Breast epithelium (tissue), 4 donors: ENCODE results near the gene HLTF. TPM values are rescaled to one million over a fixed set of nuclear protein-coding genes. Genes with fewer than 3 reads are reported as not detected.

Experiments
- DNase-seq, 2 donors: peaks; one replicate each; pipeline ENCODE4 v3.0.0-alpha.2; 2019; ENCODE audit warnings: low spot score in 2 of 2
- H3K27ac ChIP-seq, 2 donors: fragments of 200-600 bp; sonication (generic) in 1 of 2; one replicate each; pipeline ENCODE4 v1.5.1; 2016 to 2019; ENCODE audit warnings: mild to moderate bottlenecking in 1 of 2
- H3K27me3 ChIP-seq, 2 donors: fragments of 200-600 bp; sonication (generic) in 1 of 2; one replicate each; pipeline versions ENCODE4 v1.5.1 to v1.6.0; 2017 to 2019; ENCODE audit warnings: control low read depth in 1 of 2, mild to moderate bottlenecking in 1 of 2
- H3K36me3 ChIP-seq: fragments of 200-600 bp; one replicate; pipeline ENCODE4 v1.5.1; 2019
- H3K4me1 ChIP-seq, 2 donors: fragments of 200-600 bp; sonication (generic); one replicate each; pipeline ENCODE4 v1.5.1; 2016 to 2019; ENCODE audit warnings: control low read depth in 1 of 2
- H3K4me3 ChIP-seq, 3 donors: fragments of 200-600 bp; sonication (generic); 1 replicate in 2 of 3; 2 replicates in 1 of 3; pipeline ENCODE4 v1.5.1; 2016 to 2019; ENCODE audit warnings: mild to moderate bottlenecking in 3 of 3, moderate library complexity in 2 of 3
- H3K9me3 ChIP-seq, 2 donors: fragments of 200-600 bp; sonication (generic) in 1 of 2; one replicate each; pipeline ENCODE4 v1.5.1; 2016 to 2019; ENCODE audit warnings: control low read depth in 1 of 2
- POLR2A ChIP-seq: fragments of 450-650 bp; IDR thresholded peaks from one replicate; pipeline ENCODE4 v1.6.1; 2016; ENCODE audit warnings: antibody characterized with exemption, mild to moderate bottlenecking, moderate library complexity
- POLR2AphosphoS5 ChIP-seq, 3 donors: sonication (generic); formaldehyde crosslinking; IDR thresholded peaks; one replicate each; pipeline ENCODE4 v1.6.1; 2017; ENCODE audit warnings: antibody characterized with exemption in 3 of 3
- intact Hi-C: fragments of 100-400 bp; cut with DNase I; formaldehyde crosslinking; loops from one replicate; pipeline ENCODE4 v1.15.1; 2023; ENCODE audit warnings: low total_unique reads
- total RNA-seq, 3 donors: library from RNA; depleted of rRNA; stranded (reverse); fragments of >200 nt; gene quantifications; one replicate each; pipeline ENCODE4 v1.1.0, GENCODE V29; 2016
- TF ChIP-seq, protein P1 (sequence below), 3 donors: fragments of 450-650 bp; IDR thresholded peaks; one replicate each; pipeline ENCODE4 v1.5.1; 2016 to 2017; ENCODE audit warnings: antibody characterized with exemption in 3 of 3, mild to moderate bottlenecking in 3 of 3, moderate library complexity in 3 of 3

The HLTF gene, protein sequence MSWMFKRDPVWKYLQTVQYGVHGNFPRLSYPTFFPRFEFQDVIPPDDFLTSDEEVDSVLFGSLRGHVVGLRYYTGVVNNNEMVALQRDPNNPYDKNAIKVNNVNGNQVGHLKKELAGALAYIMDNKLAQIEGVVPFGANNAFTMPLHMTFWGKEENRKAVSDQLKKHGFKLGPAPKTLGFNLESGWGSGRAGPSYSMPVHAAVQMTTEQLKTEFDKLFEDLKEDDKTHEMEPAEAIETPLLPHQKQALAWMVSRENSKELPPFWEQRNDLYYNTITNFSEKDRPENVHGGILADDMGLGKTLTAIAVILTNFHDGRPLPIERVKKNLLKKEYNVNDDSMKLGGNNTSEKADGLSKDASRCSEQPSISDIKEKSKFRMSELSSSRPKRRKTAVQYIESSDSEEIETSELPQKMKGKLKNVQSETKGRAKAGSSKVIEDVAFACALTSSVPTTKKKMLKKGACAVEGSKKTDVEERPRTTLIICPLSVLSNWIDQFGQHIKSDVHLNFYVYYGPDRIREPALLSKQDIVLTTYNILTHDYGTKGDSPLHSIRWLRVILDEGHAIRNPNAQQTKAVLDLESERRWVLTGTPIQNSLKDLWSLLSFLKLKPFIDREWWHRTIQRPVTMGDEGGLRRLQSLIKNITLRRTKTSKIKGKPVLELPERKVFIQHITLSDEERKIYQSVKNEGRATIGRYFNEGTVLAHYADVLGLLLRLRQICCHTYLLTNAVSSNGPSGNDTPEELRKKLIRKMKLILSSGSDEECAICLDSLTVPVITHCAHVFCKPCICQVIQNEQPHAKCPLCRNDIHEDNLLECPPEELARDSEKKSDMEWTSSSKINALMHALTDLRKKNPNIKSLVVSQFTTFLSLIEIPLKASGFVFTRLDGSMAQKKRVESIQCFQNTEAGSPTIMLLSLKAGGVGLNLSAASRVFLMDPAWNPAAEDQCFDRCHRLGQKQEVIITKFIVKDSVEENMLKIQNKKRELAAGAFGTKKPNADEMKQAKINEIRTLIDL
- 10 to 100 TPM; 14.7 to 36.4 (median 22.6) TPM for total RNA-seq

DNA sequence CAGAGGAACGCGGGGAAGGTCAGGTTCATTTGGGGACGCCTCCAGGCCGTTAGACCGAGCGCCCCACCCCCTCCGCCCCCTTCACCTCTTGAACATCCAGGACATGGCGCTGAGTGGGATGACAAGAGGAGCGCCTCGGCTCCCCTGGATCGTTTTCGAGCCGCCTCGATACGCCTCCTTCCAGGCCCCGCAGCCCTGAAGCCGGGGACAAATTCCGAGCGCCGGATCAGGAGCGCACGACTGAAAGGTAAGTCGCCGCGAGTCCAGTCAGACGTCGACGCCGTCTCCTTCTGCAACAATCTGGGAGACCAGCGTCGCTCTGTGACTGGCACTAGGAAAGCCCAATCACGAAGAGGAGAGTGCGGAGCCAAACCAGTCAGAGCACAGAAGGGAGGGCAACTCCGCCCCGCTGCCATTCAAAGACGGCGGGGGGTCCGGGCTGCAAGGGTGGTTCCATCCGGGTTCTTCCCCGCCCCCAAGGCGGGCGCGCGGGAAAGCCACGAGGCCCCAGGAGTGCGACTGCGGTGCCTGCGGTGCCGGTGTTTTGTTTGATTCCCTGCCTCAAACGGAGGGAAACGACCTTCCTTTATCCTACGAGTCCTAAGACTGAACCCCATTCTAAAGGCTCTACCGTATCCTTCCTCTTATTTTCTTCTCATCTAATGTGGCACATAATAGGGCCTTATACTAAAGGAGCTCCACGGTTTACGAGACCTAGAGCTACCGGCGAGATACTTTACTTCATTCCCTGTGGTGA lies at the start of gene HLTF:
Gene HLTF, minus strand, starts transcription at position 302 of the 757 bp plus-strand sequence. Its CDS starts 197 bp downstream, at position 105.
- TF ChIP-seq POLR2AphosphoS5 (IDR thresholded peaks at IDR 0.05) (peak; percentile 9 to 47 (median 41)), POLR2A (no peak)
- DNase-seq: peak; percentile 82 to 87
- H3K27ac ChIP-seq: peak within 1 kb of the TSS; percentile 34 to 50

DNA sequence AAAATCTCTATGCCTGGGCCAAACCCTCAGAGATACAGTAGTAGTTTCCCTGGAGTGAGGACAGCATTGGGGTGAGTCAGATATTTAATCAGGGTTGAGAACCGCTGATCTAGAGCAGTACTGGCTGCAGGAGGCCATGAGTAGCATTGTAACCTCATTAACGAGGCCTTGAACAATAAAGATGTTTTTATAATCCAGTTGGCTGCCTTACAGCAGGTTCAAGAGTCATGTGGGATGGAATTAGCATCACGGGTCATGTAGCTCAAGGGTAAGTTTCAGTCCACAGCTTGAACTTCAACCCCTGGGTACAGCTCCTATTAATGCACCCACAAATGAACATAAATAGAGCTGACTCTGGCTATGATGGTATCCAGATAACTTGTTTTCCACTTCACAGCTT lies 48.2 kb upstream of the HLTF start:
- Histone ChIP-seq H3K27ac (peak overlapping the region in 1 of 2 donors; percentile 32), H3K27me3 (no peaks in the 10 kb centered on the region), H3K4me1 (peaks cover 0 to 10% of the 10 kb centered on the region in 2 donors), H3K36me3 (no peaks in the 10 kb centered on the region), H3K4me3 (no peak overlapping the region), H3K9me3 (no peaks in the 10 kb centered on the region)
- TF ChIP-seq, protein P1, sequence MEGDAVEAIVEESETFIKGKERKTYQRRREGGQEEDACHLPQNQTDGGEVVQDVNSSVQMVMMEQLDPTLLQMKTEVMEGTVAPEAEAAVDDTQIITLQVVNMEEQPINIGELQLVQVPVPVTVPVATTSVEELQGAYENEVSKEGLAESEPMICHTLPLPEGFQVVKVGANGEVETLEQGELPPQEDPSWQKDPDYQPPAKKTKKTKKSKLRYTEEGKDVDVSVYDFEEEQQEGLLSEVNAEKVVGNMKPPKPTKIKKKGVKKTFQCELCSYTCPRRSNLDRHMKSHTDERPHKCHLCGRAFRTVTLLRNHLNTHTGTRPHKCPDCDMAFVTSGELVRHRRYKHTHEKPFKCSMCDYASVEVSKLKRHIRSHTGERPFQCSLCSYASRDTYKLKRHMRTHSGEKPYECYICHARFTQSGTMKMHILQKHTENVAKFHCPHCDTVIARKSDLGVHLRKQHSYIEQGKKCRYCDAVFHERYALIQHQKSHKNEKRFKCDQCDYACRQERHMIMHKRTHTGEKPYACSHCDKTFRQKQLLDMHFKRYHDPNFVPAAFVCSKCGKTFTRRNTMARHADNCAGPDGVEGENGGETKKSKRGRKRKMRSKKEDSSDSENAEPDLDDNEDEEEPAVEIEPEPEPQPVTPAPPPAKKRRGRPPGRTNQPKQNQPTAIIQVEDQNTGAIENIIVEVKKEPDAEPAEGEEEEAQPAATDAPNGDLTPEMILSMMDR (IDR thresholded peaks at IDR 0.05): no peak
- no peak for DNase-seq
- intact Hi-C loops: no loop called here

More for the DNA sequence above, at the start of gene HLTF:
- Histone ChIP-seq H3K9me3 (no peaks in the 10 kb centered on the region), H3K27me3 (no peaks in the 10 kb centered on the region), H3K4me1 (no peaks in the 10 kb centered on the region), H3K36me3 (no peaks in the 10 kb centered on the region), H3K4me3 (peak within 1 kb of the TSS; percentile 51 to 80 (median 68))
- intact Hi-C loops: no loop called here

DNA sequence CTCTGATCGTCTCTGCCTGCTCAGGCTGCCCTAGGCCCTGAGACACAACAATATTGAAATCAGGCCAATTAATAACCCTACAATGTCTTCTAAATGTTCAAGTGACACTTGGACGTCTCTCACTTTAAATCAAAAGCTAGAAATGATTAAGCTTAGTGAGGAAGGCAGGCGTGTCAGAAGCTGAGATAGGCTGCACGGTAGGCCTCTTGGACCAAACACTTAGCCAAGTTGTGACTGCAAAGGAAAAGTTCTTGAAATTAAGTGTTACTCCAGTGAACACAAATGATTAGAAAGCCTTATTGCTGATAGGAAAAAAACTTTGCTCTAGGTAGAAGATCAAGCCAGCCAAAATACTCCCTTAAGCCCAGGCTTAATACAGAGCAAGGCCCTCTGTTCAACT lies 45.3 kb upstream of the HLTF start:
- intact Hi-C loops: no loop called here
- peaks cover 0 to 10% of the 10 kb centered on the region in 2 donors for H3K4me1 ChIP-seq
- no peak overlapping the region for H3K4me3 ChIP-seq

DNA sequence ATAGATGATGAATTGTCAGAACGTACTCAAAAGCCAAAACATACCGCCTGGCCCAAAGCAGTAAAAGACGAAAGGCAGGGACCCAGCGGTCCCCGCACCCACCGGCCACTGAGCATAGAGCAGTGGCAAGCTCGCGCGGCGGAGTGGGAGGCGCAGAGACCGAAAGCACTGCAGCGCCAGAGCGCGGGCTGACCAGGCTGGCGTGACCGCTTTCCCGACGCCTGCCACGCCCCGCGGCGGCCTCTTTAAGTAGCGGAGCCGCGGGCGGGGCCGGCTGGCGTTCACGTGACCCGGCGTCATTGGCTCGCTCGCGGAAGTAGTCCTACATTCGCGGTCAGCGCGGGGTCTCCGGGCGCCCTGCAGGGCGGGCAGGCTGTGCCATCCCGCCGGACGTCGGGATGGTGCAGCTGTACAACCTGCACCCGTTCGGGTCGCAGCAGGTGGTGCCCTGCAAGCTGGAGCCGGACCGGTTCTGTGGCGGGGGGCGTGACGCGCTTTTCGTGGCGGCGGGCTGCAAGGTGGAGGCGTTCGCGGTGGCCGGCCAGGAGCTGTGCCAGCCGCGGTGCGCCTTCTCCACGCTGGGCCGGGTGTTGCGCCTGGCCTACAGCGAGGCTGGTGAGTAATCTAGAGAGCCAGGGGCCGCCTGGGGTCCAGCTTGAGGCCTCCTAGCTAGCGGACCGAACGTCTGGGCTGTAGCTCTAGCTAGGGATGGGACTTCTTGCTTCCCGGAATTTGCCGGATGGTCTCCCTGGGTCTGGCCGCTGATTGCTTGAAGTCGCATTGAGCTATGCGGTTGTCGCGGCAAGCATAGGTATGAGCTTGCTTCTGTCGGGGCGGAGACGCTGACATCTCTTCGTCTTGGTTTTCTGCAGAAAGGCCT lies 43.2 kb upstream of the HLTF start, which contains the start of gene HPS3:
Gene HPS3, plus strand, starts transcription at position 313 of the 880 bp plus-strand sequence. Its CDS starts 86 bp downstream, at position 399.
- Histone ChIP-seq H3K27ac (peak within 1 kb of the TSS; percentile 85 to 88), H3K9me3 (no peaks in the 10 kb centered on the region), H3K36me3 (no peaks in the 10 kb centered on the region), H3K4me1 (peaks cover 0 to 10% of the 10 kb centered on the region in 2 donors), H3K27me3 (no peaks in the 10 kb centered on the region), H3K4me3 (peak within 1 kb of the TSS; percentile 85 to 98 (median 91))
- peak; percentile 79 to 84 for DNase-seq
- intact Hi-C loops: loop anchor here (10.0 kb wide), 1 partner anchor 145 kb away; no protein-coding TSS in a partner anchor
- TF ChIP-seq, protein P1 (IDR thresholded peaks at IDR 0.05): no peak
- TF ChIP-seq POLR2AphosphoS5 (IDR thresholded peaks at IDR 0.05) (peak; percentile 71 to 85 (median 81)), POLR2A (peak; percentile 76)

More for the DNA sequence above, 45.3 kb upstream of the HLTF start:
- no peaks in the 10 kb centered on the region for H3K36me3 ChIP-seq
- H3K27me3 ChIP-seq: no peaks in the 10 kb centered on the region
- H3K9me3 ChIP-seq: no peaks in the 10 kb centered on the region
- TF ChIP-seq, protein P1 (IDR thresholded peaks at IDR 0.05): no peak
- TF ChIP-seq POLR2A: no peak
- TF ChIP-seq POLR2AphosphoS5 (IDR thresholded peaks at IDR 0.05): no peak
- peak overlapping the region; percentile 0 to 46 for H3K27ac ChIP-seq
- DNase-seq: no peak
